K562 (cell line): ENCODE results near the gene ZBTB39. TPM values are rescaled to one million over a fixed set of nuclear protein-coding genes. Genes with fewer than 3 reads are reported as not detected.

ENCODE experiments used
- ARID3B ChIP-seq: fragments of 250-450 bp; sonication (Bioruptor Pico); IDR thresholded peaks from 2 replicates; pipeline ENCODE4 v1.4.0; 2020; ENCODE audit warnings: borderline replicate concordance
- ATF7 ChIP-seq: fragments of 450-650 bp; IDR thresholded peaks from 2 replicates; pipeline ENCODE4 v1.7.1; 2014; ENCODE audit warnings: mild to moderate bottlenecking, moderate library complexity
- BHLHE40 ChIP-seq: IDR thresholded peaks from 2 replicates; pipeline ENCODE4 v1.6.1; 2011; ENCODE audit warnings: low read length, improper control_type of control experiment
- BRD9 ChIP-seq: fragments of 450-650 bp; IDR thresholded peaks from 2 replicates; pipeline ENCODE4 v1.6.1; 2018; ENCODE audit warnings: low read depth; ENCODE audit not compliant: partially characterized antibody
- CHD4 ChIP-seq: fragments of 200-600 bp; sonication (generic); IDR thresholded peaks from 3 replicates; pipeline ENCODE4 v1.6.1; 2012; ENCODE audit warnings: low read depth, mild to moderate bottlenecking, mixed read lengths, low read length, inconsistent platforms; ENCODE audit not compliant: insufficient read depth, insufficient replicate concordance, poor library complexity, severe bottlenecking
- E2F6 ChIP-seq, 2 experiments: IDR thresholded peaks; 2 replicates each; pipeline ENCODE4 v1.6.1; 2011; ENCODE audit warnings: borderline replicate concordance in 1 of 2, control low read depth in 1 of 2, low read depth in 1 of 2, low read length in 1 of 2, mild to moderate bottlenecking in 1 of 2, mixed read lengths in 1 of 2, moderate library complexity in 1 of 2; ENCODE audit not compliant: insufficient read depth in 1 of 2, insufficient read length in 1 of 2, poor library complexity in 1 of 2, severe bottlenecking in 1 of 2; ENCODE audit errors: extremely low read depth in 1 of 2
- ETV1 ChIP-seq: fragments of 450-650 bp; conservative IDR thresholded peaks from 2 replicates; pipeline ENCODE4 v1.6.1; 2016; ENCODE audit warnings: missing genetic modification characterization, control low read depth, low read depth, missing compliant biosample characterization
- FOXP4 ChIP-seq: sonication (generic); formaldehyde crosslinking; IDR thresholded peaks from 2 replicates; pipeline ENCODE4 v1.8.0; 2022; ENCODE audit warnings: mild to moderate bottlenecking, missing genetic modification reagents, borderline replicate concordance
- HNRNPL ChIP-seq: fragments of 200-400 bp; formaldehyde crosslinking; IDR thresholded peaks from 2 replicates; pipeline ENCODE4 v1.6.1; 2017; ENCODE audit warnings: low read depth, mild to moderate bottlenecking, low read length
- NFIC ChIP-seq: fragments of 450-650 bp; IDR thresholded peaks from 2 replicates; pipeline ENCODE4 v1.6.1; 2017; ENCODE audit warnings: mild to moderate bottlenecking, inconsistent platforms
- RCOR1 ChIP-seq, 2 experiments: IDR thresholded peaks; 2 replicates each; pipeline ENCODE4 v1.6.1; 2012; ENCODE audit warnings: low read depth in 2 of 2, low read length in 2 of 2, borderline replicate concordance in 1 of 2, improper control_type of control experiment in 1 of 2
- RFX7 ChIP-seq: fragments of 250-450 bp; sonication (Bioruptor Pico); IDR thresholded peaks from 2 replicates; pipeline ENCODE4 v1.5.1; 2021; ENCODE audit warnings: mild to moderate bottlenecking
- ZNF134 ChIP-seq: fragments of 250-450 bp; sonication (Bioruptor Pico); conservative IDR thresholded peaks from 2 replicates; pipeline ENCODE4 v1.4.0; 2020
- ZNF324 ChIP-seq: fragments of 250-450 bp; sonication (Bioruptor Pico); IDR thresholded peaks from 2 replicates; pipeline ENCODE4 v1.4.0; 2020; ENCODE audit warnings: mild to moderate bottlenecking
- polyA plus RNA-seq, 8 experiments: library from polyadenylated mRNA; depleted of rRNA in 4 of 8; stranded (reverse) in 5 of 8; unstranded in 3 of 8; fragments of >200 nt; fragmentation: Nextera tagmentation in 2 of 8; fragmentation: Illumina TruSeq in 1 of 8; extraction: Ambion mirVana in 2 of 8; extraction: Trizol in 1 of 8; gene quantifications; 2 replicates each; pipeline versions ENCODE4 v1.2.1 to v1.2.3, GENCODE V29; 2011 to 2014; ENCODE audit warnings: inconsistent platforms in 1 of 8, missing spikeins in 1 of 8
- total RNA-seq, 7 experiments: library from RNA; depleted of rRNA in 6 of 7; stranded (reverse); fragments of >200 nt in 6 of 7; fragmentation: Illumina TruSeq in 2 of 7; extraction: Trizol in 2 of 7; gene quantifications; 2 replicates each; pipeline versions ENCODE4 v1.2.1 to v1.2.3, GENCODE V29; 2011 to 2021; ENCODE audit warnings: low replicate concordance in 1 of 7
- TF ChIP-seq, protein P1 (sequence below), 2 experiments: fragments of 450-650 bp; conservative IDR thresholded peaks; 2 replicates each; pipeline ENCODE4 v1.6.1; 2017; ENCODE audit warnings: mild to moderate bottlenecking in 2 of 2, moderate library complexity in 2 of 2
- TF ChIP-seq, protein P2 (sequence below): fragments of 250-450 bp; sonication (Bioruptor Pico); IDR thresholded peaks from 2 replicates; pipeline ENCODE4 v1.8.0; 2021; ENCODE audit warnings: borderline replicate concordance, mild to moderate bottlenecking, moderate library complexity; ENCODE audit not compliant: poor library complexity, severe bottlenecking

Gene ZBTB39
- total and polyA plus RNA-seq, 9 of the 15 experiments (the other 6 are each of a cell fraction or from before 2014, with no cell fraction given), result 3.3 to 13.3 (median 8.6) TPM

GRCh38 chr12:57027011-57027804 lies 20.9 kb upstream of the ZBTB39 start (continued):
- TF ChIP-seq HNRNPL (no peak), BHLHE40 (peak; percentile 77), ETV1 (peak; percentile 67), E2F6 (IDR thresholded peaks at IDR 0.05; ENCODE audit: borderline replicate concordance in 1 of 2, extremely low read depth in 1 of 2, insufficient read depth in 1 of 2, insufficient read length in 1 of 2, low read depth in 1 of 2, low read length in 1 of 2, poor library complexity in 1 of 2, severe bottlenecking in 1 of 2) (peak; percentile 32 to 59), CHD4 (no peak), ZNF324 (no peak), ATF7 (0 out of 2 replicates have a peak, but pooled peaks have one; percentile 8), ARID3B (CRISPR knock-in tag) (no peak), BRD9 (no peak), RCOR1 (IDR thresholded peaks at IDR 0.05; ENCODE audit: borderline replicate concordance in 1 of 2, low read depth in 2 of 2, low read length in 2 of 2) (peak in 1 of 2 experiments; percentile 68; a peak in 1 of 4 replicates), ZNF134 (CRISPR knock-in tag) (no peak), RFX7 (CRISPR knock-in tag) (no peak), NFIC (peak; percentile 27; the same call in 1 of the 2 replicates), FOXP4 (CRISPR knock-in tag) (no peak)
- TF ChIP-seq, protein P1, sequence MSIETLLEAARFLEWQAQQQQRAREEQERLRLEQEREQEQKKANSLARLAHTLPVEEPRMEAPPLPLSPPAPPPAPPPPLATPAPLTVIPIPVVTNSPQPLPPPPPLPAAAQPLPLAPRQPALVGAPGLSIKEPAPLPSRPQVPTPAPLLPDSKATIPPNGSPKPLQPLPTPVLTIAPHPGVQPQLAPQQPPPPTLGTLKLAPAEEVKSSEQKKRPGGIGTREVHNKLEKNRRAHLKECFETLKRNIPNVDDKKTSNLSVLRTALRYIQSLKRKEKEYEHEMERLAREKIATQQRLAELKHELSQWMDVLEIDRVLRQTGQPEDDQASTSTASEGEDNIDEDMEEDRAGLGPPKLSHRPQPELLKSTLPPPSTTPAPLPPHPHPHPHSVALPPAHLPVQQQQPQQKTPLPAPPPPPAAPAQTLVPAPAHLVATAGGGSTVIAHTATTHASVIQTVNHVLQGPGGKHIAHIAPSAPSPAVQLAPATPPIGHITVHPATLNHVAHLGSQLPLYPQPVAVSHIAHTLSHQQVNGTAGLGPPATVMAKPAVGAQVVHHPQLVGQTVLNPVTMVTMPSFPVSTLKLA (conservative IDR thresholded peaks at IDR 0.05), result peak; percentile 83 to 91
- TF ChIP-seq, protein P2, sequence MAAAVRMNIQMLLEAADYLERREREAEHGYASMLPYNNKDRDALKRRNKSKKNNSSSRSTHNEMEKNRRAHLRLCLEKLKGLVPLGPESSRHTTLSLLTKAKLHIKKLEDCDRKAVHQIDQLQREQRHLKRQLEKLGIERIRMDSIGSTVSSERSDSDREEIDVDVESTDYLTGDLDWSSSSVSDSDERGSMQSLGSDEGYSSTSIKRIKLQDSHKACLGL (CRISPR knock-in tag), result peak; percentile 40
